Upper lobe of left lung (tissue), 4 donors: ENCODE data around the gene HSD17B2.
A peak's percentile ranks its signal among the peaks of the same experiment; 100 is the strongest.

ENCODE experiments used
- POLR2A ChIP-seq, 4 donors: fragments of 450-650 bp; IDR thresholded peaks; one replicate each; pipeline ENCODE4 v1.5.1; 2016 to 2017; ENCODE audit warnings: antibody characterized with exemption in 4 of 4, mild to moderate bottlenecking in 2 of 4
- POLR2AphosphoS5 ChIP-seq, 2 donors: sonication (generic); formaldehyde crosslinking; IDR thresholded peaks; one replicate each; pipeline ENCODE4 v1.5.1; 2017; ENCODE audit warnings: antibody characterized with exemption in 2 of 2
- TF ChIP-seq, protein P1 (sequence below), 6 experiments: fragments of 450-650 bp in 4 of 6; fragments of 200-600 bp in 2 of 6; sonication (generic) in 2 of 6; IDR thresholded peaks; one replicate each; pipeline ENCODE4 v1.5.1; 2016 to 2019; ENCODE audit warnings: antibody characterized with exemption in 6 of 6

DNA sequence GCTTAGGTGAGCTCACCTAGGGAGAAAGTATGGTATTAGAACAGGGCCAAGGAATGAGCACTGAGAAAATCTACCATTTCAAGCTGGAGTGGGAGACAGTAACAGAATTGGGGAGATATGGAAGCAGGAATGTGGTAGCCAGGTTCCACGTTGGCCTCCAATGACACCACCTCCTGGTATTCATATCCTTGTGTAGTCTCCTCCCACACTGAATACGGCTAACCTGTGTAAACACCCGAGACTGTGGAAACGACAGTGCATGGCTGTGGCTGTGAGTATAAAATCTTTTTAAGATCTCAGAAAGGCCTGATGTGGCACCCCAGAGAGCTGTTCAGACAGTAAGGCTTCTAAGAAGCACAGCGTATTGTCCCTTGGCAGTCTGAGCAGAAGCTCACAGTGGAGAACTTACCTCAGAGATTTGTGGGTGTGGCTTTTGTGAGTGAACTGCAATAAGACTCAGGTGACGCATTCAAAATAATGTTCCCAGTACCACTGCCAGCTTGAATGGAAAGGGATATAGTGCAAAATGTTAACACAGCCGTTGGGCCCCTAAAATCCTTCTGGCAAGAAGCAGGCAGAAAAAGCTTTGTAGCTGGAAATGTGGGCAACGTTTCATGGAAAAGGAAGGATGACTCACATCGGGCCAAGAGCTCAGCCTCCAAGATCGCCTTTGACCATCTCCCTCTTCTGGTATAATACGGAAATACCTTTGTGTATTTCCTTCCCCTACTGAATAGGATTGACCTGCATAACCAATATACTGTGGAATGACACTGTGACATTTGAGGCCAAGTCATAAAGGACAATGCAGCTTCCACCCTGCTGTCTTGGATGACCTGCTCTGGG is 38.2 kb upstream of the HSD17B2 start:
- TF ChIP-seq, protein P1, sequence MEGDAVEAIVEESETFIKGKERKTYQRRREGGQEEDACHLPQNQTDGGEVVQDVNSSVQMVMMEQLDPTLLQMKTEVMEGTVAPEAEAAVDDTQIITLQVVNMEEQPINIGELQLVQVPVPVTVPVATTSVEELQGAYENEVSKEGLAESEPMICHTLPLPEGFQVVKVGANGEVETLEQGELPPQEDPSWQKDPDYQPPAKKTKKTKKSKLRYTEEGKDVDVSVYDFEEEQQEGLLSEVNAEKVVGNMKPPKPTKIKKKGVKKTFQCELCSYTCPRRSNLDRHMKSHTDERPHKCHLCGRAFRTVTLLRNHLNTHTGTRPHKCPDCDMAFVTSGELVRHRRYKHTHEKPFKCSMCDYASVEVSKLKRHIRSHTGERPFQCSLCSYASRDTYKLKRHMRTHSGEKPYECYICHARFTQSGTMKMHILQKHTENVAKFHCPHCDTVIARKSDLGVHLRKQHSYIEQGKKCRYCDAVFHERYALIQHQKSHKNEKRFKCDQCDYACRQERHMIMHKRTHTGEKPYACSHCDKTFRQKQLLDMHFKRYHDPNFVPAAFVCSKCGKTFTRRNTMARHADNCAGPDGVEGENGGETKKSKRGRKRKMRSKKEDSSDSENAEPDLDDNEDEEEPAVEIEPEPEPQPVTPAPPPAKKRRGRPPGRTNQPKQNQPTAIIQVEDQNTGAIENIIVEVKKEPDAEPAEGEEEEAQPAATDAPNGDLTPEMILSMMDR (IDR thresholded peaks at IDR 0.05) = peak in 3 of 6 experiments; percentile 13 to 23 (median 16)
- TF ChIP-seq POLR2A (IDR thresholded peaks at IDR 0.05) = no peak
- TF ChIP-seq POLR2AphosphoS5 (IDR thresholded peaks at IDR 0.05) = no peak
